Measurements from ENCODE around the gene SCAMP4.

The SCAMP4 gene

DNA sequence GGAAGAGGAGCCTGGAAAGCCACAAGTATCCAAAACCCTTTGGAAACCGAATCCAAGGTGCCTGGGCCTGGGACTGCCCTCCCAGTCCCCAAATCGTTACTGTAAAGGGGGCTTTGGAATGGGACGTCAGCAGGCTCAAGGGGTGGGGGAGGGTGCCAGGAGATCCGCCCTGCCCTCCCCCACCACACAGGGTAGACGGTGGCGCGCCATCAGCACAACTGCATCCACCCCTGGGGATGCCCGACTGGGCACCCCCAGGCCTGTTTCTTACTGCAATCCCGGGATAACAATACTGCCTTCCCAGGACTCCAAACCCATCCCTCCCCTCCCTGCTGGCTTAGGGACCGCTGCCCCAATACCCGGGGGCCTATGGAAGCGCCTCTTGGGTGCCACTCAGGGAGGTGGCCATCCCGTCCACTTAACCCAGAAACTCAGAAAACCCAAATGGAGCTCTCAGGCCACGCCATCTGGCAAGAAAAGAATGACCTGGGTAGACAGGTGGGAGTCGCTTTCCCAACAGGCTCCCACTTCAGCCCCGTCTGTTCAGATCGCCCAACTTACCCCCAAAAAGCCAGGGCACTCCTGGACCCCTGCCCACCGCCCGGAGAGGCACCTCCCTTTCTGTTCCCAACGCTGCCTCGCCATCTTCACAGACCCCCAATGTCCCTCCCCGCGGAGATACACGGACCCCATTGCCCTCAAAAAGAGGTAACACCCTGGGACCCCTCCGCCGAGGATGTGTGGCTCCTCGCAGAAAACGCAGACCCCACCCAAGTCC lies 44.2 kb upstream of the SCAMP4 start:
- Histone ChIP-seq H3K9ac (peak overlapping the region; percentile 93), H3K36me3 (no peaks in the 10 kb centered on the region), H3K4me1 (peaks cover 56% of the 10 kb centered on the region), H3K27ac (peak overlapping the region; percentile 91), H3K9me3 (no peaks in the 10 kb centered on the region), H4K20me1 (peaks cover 49% of the 10 kb centered on the region), H3K4me2 (peak overlapping the region; percentile 99), H3K27me3 (no peaks in the 10 kb centered on the region), H3K4me3 (peak overlapping the region; percentile 96)
- no peak for TF ChIP-seq Cebpa-rat (IDR thresholded peaks at IDR 0.05)

DNA sequence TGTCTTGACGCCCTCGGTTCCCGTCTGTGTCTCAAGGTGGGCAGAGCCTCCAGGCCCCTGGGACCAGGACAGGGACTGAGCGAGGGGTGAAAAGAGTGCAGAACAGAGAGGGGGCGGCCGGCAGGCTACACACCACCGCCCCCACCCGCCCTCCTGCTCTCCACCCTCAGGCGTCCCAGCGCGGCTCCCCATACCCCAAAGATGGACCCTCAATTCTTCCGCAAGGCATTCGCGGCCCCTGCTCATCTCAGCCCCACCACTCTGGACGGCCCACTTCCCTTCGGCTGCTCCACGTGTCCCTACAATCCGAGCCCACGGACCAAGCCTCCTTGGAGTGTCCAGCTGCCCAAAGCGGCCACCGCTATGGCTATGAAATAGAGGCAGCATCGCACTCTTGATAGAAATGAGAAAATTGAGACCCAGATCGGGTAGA lies 43.6 kb upstream of the SCAMP4 start:
- Histone ChIP-seq H3K4me1 (peaks cover 54% of the 10 kb centered on the region), H3K9me3 (no peaks in the 10 kb centered on the region), H4K20me1 (peaks cover 49% of the 10 kb centered on the region), H3K4me2 (peak overlapping the region; percentile 99), H3K27ac (peak overlapping the region; percentile 91), H3K27me3 (no peaks in the 10 kb centered on the region), H3K36me3 (no peaks in the 10 kb centered on the region), H3K4me3 (peak overlapping the region; percentile 96), H3K9ac (peak overlapping the region; percentile 93)
- TF ChIP-seq Cebpa-rat (IDR thresholded peaks at IDR 0.05) = no peak

DNA sequence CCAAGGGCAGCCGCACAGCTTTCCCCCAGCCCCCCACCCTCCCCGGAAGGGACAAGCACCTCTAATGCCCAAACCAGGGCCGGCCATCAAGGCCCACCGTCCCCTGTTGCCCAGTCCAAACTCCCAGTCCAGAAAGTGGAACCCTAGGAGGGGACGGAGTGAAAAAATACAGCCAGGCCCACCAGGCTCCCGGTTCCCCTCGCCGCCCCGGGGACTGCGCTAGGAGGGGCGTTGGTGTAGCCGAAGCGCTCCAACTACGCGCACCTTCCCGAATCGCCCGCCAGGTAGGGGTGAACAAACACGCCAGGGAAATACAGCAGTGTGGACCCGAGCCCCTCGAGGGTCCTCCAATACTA lies 43.2 kb upstream of the SCAMP4 start:
- no peaks in the 10 kb centered on the region for H3K9me3 ChIP-seq

DNA sequence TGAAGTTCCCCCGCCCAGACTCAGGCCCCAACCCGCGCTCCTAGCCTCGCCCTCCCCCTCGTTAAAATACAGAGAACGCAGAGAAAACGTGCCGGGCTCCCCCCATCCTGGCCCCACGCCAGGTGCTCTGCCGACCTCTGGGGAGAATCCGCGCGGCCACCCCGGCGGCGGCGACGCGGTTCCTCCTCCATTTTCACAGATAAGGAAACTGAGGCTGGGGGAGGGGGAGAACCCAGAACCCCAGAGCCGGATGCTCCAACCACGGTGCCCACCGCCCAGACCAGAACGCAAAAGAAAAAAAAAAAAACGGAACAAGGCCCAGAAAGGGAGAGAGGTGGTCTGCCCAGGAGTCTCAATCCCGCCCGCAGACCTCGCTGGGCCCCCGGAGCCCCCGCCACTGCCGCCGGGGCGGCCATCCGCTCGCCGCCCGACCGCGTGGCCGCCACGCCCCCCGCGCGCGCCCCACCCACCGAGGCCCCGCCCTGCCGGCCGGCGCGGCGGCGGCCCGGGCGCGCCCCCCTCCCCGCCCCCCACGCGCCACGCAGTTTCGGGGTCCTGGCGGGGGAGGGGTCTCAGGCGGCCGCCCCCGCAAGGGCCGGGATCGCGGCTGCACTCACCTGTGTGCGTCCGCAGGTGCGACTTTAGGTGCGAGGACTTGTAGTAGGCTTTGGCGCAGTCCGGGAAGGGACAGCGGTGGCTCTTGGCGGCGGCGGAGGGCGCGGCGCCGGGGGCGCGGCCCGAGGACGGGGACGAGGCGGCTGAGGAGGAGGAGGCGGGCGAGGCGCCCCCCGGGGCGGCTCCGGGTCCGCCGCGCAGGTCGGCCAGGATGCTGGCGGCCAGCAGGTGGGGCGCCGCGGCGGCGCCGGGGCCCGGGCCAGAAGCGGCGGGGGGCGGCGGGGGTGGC lies 42.5 kb upstream of the SCAMP4 start:
- Histone ChIP-seq H3K27me3 (no peaks in the 10 kb centered on the region), H3K27ac (peak overlapping the region; percentile 91), H4K20me1 (peaks cover 49% of the 10 kb centered on the region), H3K9me3 (no peaks in the 10 kb centered on the region), H3K4me1 (peaks cover 50% of the 10 kb centered on the region), H3K4me2 (peak overlapping the region; percentile 99), H3K9ac (peak overlapping the region; percentile 93), H3K4me3 (peak overlapping the region; percentile 96), H3K36me3 (no peaks in the 10 kb centered on the region)
- TF ChIP-seq Cebpa-rat (IDR thresholded peaks at IDR 0.05) = no peak

More for the DNA sequence above, 43.2 kb upstream of the SCAMP4 start:
- peaks cover 49% of the 10 kb centered on the region for H4K20me1 ChIP-seq
- H3K4me2 ChIP-seq = peak overlapping the region; percentile 99
- TF ChIP-seq Cebpa-rat (IDR thresholded peaks at IDR 0.05) = no peak
- no peaks in the 10 kb centered on the region for H3K27me3 ChIP-seq
- H3K36me3 ChIP-seq = no peaks in the 10 kb centered on the region
- peak overlapping the region; percentile 96 for H3K4me3 ChIP-seq
- peaks cover 54% of the 10 kb centered on the region for H3K4me1 ChIP-seq
- H3K9ac ChIP-seq = peak overlapping the region; percentile 93
- peak overlapping the region; percentile 91 for H3K27ac ChIP-seq

DNA sequence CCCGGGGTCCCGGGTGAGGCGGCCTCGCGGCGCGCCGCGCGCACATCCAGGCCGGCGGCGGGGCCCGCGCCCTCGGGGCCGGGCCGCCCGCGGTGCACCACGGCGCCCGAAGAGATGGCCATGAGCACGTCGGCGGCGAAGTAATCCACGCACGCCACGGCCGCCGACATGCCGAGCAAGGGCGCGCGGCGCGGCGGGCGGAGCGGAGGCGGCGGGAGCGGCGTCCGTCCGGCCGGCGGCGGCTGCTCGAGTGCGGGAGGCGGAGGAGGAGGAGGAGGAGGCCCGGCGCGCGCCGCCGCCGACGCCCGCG lies 41.9 kb upstream of the SCAMP4 start, which contains the start of gene KLF16:
Gene KLF16, minus strand, starts transcription at position 252 of the 310 bp plus-strand sequence. Its CDS starts 82 bp downstream, at position 170.
- Histone ChIP-seq H3K4me1 (peaks cover 44% of the 10 kb centered on the region), H4K20me1 (peaks cover 43% of the 10 kb centered on the region), H3K9ac (peak within 1 kb of the TSS; percentile 96), H3K36me3 (no peaks in the 10 kb centered on the region), H3K27ac (peak within 1 kb of the TSS; percentile 98), H3K9me3 (no peaks in the 10 kb centered on the region), H3K4me3 (peak within 1 kb of the TSS; percentile 96), H3K4me2 (peak within 1 kb of the TSS; percentile 99), H3K27me3 (no peaks in the 10 kb centered on the region)
- no peak for TF ChIP-seq Cebpa-rat (IDR thresholded peaks at IDR 0.05)

DNA sequence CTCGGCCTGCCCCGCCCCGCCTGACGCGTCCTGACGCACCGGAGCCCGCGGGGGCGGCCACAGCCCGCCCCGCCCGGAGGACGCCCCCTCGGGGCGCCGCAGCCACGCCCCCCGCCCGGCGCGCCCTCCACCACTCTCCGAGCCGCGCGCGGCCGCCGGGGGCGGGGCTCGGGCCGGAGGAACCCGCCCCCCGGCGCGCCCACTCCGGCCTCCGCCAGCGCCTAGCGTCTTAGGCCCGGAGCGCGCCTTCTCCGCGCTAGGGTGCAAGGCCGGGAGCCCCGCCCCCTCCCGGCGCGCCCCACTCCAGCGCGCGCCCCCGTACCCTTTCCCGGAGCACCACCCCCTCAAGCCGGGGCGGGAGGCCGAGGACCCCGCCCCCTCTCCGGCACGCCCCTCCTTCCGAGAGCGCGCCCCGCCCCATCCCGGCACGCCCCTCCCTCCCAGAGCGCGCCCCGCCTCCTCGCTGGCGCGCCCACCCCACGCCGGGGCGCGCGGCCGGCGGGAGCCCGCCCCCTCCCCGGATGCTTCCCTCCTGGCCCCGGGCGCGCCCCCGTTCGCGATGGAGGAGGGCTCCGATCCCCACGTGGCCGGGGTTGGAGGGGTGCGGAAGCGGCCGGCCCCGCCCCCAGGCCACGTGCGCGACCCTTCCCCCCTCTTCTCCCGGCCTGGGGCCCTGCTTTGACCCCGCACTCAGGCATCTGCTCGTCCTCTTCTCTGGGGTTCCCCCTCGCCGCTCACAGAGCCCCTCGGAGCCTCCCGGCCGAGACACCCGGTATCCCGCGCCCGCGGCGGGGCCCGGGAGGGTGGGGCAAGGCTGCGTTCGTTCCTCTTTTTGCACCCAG lies 41.3 kb upstream of the SCAMP4 start:
- H3K9ac ChIP-seq = peak overlapping the region; percentile 96
- H3K4me2 ChIP-seq = peak overlapping the region; percentile 93
- no peaks in the 10 kb centered on the region for H3K9me3 ChIP-seq
- peak overlapping the region; percentile 96 for H3K4me3 ChIP-seq
- no peak for TF ChIP-seq Cebpa-rat (IDR thresholded peaks at IDR 0.05)
- no peaks in the 10 kb centered on the region for H3K36me3 ChIP-seq
- no peaks in the 10 kb centered on the region for H3K27me3 ChIP-seq
- H3K4me1 ChIP-seq = peaks cover 41% of the 10 kb centered on the region
- H4K20me1 ChIP-seq = peaks cover 37% of the 10 kb centered on the region
- peak overlapping the region; percentile 98 for H3K27ac ChIP-seq

DNA sequence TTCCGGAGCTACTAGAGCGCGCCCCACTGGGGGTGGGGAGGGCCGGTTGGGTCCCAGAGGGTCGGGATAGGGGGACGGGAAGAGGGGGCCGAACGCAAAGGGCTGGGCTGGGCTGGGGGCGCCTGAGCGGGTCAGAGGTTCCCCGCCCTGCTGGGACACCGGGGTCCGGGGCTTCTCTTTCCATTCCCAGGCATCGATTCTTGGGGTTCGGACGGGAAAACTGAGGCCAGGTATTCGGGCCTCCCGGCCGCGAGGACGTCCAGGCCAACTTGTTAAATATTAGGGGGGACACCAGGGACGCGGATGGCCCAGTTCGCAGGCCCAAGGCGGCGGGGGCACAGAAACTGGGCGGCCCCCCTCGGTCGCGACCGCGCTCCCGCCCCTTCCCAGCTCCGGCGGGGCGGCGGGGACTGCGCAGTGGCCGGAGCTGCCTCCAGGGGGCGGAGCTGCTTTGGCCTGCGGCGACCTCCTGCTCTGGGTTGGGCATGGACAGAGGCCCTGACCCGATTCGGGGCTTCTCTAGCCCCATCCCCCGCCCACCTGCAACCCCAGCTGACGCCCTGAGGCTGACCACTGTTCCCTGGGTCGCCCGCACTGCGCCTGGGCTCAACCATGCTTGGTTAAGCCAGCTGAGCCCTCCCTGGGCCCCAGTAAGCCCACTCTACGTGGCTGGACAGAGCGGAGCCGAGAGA lies 40.6 kb upstream of the SCAMP4 start:
- no peak for TF ChIP-seq Cebpa-rat (IDR thresholded peaks at IDR 0.05)
- Histone ChIP-seq H3K27ac (peak overlapping the region; percentile 98), H4K20me1 (peaks cover 29% of the 10 kb centered on the region), H3K9me3 (no peaks in the 10 kb centered on the region), H3K27me3 (no peaks in the 10 kb centered on the region), H3K36me3 (no peaks in the 10 kb centered on the region), H3K4me1 (peaks cover 41% of the 10 kb centered on the region), H3K4me3 (peak overlapping the region; percentile 96), H3K9ac (peak overlapping the region; percentile 96), H3K4me2 (peak overlapping the region; percentile 93)

DNA sequence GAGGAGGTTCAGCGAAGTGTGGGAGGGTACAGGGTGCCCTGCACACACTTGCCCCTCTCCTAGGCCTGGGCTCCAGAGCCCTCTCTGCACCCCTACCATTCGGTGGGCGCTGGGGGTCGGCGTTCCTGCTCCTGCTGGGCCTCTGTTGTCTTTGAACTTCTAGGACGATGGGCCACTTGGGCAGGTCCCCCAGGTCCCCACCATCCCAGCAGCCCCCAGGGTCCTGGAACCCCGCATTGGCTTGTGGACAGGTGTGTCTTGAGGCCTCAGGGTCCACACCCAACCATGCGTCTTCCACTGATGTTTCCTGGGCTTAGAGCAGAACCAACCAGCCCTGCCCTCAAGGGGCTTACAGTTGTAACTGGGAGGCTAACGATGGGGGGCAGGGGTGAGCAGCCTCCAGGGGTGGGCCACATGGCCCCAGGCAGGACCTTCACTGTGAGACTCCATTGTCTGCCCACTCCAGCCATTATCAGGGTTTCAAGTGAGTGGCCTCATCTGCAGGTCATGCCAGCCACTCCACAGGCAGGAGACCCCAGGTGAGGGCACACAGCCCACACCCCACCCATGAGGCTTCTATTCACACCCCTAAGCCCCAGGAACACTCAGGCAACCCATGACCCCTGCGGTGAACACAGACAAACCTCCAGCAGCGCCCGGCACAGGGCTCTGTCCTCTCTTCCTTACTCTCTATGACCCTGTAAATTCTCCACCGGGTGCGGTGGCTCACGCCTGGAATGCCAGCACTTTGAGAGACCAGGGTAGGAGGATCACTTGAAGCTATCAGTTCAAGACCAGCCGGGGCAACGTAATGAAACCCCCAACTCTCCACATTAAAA lies 39.8 kb upstream of the SCAMP4 start:
- H3K9ac ChIP-seq = peak overlapping the region; percentile 96
- no peaks in the 10 kb centered on the region for H3K27me3 ChIP-seq
- H3K4me2 ChIP-seq = peak overlapping the region; percentile 93
- peaks cover 22% of the 10 kb centered on the region for H4K20me1 ChIP-seq
- TF ChIP-seq Cebpa-rat (IDR thresholded peaks at IDR 0.05) = no peak
- peak overlapping the region; percentile 96 for H3K4me3 ChIP-seq
- peaks cover 43% of the 10 kb centered on the region for H3K4me1 ChIP-seq
- H3K36me3 ChIP-seq = peaks cover 5% of the 10 kb centered on the region
- peak overlapping the region; percentile 98 for H3K27ac ChIP-seq
- no peaks in the 10 kb centered on the region for H3K9me3 ChIP-seq
